NCI-H524 (cell line): ENCODE data around the gene PWWP2B.

ENCODE experiments used
- DNase-seq, 2 experiments: peaks; one replicate each; lab custom pipeline; 2025; lab: John Stamatoyannopoulos, UW

PWWP2B gene

GRCh38 chr10:132460071-132460470, 63.1 kb downstream of the PWWP2B start:
- no peak for DNase-seq

DNA sequence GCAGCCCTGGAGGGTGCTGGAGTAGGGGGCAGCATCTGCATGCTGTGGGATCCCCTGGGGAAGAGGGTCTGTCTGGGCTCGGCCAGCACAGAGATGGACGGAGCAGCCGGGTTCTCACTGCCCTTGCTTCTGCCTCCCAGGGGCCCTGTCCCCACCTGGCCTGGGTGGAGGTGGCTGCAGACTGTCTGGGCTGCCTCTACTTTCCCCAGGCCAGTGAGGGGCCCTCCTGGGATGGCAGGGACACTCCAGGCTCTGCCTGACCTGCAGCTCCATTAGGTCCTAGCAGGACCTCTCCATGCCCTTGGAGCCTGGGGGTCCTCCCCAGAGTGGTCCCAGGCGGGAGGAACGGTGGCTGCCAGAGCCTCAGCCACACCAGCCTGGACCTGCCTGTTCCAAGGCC, 63.7 kb downstream of the PWWP2B start:
- no peak for DNase-seq

- no peak for DNase-seq
Measured at GRCh38 chr10:132461103-132461682, 64.2 kb downstream of the PWWP2B start.

DNA sequence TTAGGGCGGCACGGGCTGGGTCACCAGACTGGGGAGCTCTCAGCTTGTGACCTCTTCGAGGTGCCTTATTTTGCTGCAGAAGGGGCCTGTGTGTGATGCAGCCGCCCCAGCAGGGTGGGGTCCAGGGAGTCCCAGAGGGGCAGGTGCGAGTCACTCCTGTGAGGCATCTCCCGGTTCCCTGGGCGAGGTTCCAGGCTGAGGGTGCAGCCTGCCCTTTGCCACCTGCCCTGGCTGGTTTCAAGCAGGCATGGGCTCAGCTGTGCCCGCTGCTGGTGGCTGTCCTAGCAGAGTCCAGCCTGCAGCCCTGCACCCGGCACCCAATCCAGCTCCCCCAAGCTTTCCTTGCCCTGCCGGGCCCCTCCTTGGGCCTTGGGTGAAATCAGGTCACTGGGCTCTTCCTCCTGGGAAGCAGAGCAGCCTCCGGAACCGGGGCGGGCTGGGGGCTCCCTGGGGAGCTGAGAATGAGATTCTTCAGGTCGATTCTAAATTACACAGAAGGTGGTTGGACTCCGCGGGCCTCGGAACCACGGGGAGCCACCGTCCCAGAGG, 64.8 kb downstream of the PWWP2B start:
- no peak for DNase-seq

- DNase-seq: no peak
Measured at GRCh38 chr10:132462463-132463332, 65.7 kb downstream of the PWWP2B start.

GRCh38 chr10:132463333-132464255, 66.6 kb downstream of the PWWP2B start:
- DNase-seq: no peak

- DNase-seq: no peak
Measured at GRCh38 chr10:132464256-132465192, 67.5 kb downstream of the PWWP2B start.

DNA sequence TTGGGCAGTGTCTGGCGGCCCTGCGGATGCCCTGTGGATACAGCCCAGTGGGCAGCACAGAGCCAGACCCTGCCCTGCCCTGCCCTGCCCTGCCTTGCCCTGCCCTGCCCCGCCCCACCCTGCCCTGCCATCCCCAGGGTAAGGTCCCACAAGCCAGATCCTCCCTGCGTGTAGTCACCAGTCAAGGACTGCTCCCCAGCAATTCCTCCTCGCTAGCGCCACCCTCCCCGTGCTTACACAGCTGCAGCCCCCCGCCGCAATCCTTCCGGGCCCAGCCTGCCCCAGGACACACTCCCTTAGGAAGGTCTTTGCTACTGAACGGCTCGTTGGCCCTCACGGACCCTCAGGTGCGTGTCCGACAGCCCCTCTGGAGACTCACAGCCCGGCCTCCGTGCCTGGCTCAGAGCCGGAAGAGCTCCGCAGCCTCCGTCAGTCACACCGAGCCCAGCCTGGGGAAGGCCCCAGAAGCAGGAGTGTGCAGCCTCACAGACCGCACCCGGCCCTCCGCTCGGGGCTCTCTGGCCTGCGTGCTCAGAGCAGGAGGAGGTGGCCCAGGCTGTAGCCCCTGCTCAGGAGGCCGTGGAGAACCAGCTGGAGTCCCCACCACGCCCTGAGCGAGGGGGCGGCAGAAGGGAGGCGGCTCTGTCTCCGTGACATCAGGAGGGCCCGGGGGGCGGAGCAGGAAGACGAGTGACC, 68.3 kb downstream of the PWWP2B start:
- no peak for DNase-seq

DNA sequence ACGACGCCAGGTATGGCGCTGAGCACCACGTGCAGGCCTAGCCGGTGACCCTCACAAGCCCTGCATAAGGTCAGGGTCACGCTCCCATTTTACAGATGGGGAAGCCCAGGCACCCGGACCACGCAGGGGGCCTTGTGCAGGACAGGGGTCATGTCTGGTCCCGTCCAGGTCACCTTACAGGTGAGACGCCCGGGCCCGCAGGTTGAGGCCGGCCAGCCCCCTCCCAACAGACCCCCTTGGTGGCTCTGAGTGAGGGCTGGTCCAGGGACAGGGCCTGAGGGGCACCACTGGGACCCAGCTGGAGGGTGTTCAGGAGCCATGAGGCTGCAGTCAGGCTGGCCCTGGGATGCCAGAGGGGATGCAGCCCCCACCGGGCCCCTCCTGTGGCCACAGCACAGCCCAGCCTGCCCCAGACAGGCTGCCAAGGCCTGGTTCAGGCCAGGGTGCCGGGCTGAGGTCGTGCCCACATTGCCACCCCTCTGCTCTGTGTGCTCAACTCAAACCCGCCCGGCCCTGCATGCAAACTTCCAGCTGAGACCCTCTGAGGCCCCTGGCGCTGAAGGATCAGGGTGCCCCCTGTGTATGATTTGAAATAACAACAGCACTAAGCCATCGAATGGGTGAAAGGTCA, 69.0 kb downstream of the PWWP2B start:
- no peak for DNase-seq

DNA sequence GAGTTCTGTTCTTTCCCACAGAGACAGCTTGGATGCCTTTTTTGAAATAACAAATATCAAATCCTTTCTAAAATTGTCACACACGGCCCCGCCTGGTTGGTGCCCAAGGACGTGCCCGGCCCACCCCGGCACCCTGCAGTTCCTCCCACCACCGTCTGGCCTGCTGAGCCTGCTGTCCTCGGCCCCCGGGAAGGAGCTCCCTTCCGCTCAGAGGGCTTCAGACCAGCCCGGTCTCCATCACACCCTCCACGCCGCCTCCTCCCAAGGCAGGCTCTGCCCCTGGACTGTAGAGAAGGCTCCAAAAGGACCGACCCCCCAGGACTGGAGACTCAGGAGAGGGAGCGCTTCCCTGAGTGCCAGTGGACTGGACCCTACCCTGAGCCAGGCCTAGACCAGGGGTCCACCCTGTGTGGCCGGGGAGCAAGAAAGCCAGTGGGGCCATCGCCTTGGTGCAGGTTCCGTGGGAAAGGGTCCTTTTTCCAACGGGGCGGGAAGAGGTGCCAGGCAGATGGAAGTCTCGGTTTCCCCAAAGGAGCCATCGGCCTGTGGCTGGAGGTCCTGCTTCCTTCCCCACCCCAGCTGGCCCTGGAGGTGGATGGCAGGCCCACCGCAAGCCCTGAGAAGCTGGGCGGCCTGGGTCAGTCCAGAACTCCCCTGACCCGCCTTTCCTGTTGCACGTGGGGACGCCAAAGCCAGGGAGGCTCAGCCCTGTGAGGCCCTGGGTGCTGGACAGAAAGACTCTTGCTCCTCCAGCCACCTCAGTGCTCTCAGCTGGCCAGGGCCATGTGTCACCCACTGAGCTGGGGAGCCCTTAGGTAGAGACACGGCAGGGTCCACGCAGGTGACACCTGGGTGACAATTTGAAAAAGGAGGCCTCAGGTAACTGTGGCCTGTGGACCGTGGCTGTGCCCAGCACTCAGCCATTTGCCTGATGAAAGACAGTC, 69.8 kb downstream of the PWWP2B start:
- DNase-seq: no peak
